Lower leg skin (tissue), 3 donors: ENCODE data around the gene PPM1B.

ENCODE experiments used
- CTCF ChIP-seq, 3 donors: fragments of 450-650 bp; IDR thresholded peaks; one replicate each; pipeline ENCODE4 v1.5.1; 2016; ENCODE audit warnings: antibody characterized with exemption in 3 of 3, mild to moderate bottlenecking in 3 of 3, moderate library complexity in 2 of 3
- POLR2A ChIP-seq, 2 donors: fragments of 450-650 bp; IDR thresholded peaks; one replicate each; pipeline ENCODE4 v1.6.1; 2016 to 2017; ENCODE audit warnings: antibody characterized with exemption in 2 of 2, mild to moderate bottlenecking in 1 of 2, moderate library complexity in 1 of 2

GRCh38 chr2:44189104-44189503 is 20.4 kb downstream of the PPM1B start:
- TF ChIP-seq CTCF (IDR thresholded peaks at IDR 0.05) (no peak), POLR2A (IDR thresholded peaks at IDR 0.05) (no peak)
